Activated CD4-positive, alpha-beta memory T cell treated with anti-CD3 and anti-CD28 coated beads for 36 hours (primary cell): ENCODE measurements around the gene SCLT1. TPM values are rescaled to one million over a fixed set of nuclear protein-coding genes. Genes with fewer than 3 reads are reported as not detected.

ENCODE experiments used
- CTCF ChIA-PET: fragments of 350-600 bp; sonication (Branson Sonifier 250); formaldehyde crosslinking; loops from one replicate; lab custom pipeline; 2021; ENCODE audit warnings: antibody characterized with exemption, inconsistent platforms; lab: Charles Lee
- POLR2A ChIA-PET: fragments of 350-600 bp; sonication (Branson Sonifier 250); formaldehyde crosslinking; loops from one replicate; lab custom pipeline; 2021; ENCODE audit warnings: antibody characterized with exemption; lab: Charles Lee
- DNase-seq: peaks from one replicate; pipeline ENCODE4 v3.0.0-alpha.2; 2020
- H3K27ac Mint-ChIP-seq: one replicate; pipeline ENCODE4 v1.8.0; 2021; ENCODE audit warnings: mixed read lengths
- H3K27me3 Mint-ChIP-seq: one replicate; pipeline ENCODE4 v1.8.0; 2021; ENCODE audit warnings: mixed read lengths
- H3K36me3 Mint-ChIP-seq: one replicate; pipeline ENCODE4 v1.8.0; 2021; ENCODE audit warnings: mixed read lengths
- H3K4me1 Mint-ChIP-seq: one replicate; pipeline ENCODE4 v1.8.0; 2021; ENCODE audit warnings: low read depth, mixed read lengths
- H3K4me3 Mint-ChIP-seq: one replicate; pipeline ENCODE4 v1.8.0; 2021; ENCODE audit warnings: mild to moderate bottlenecking, mixed read lengths
- H3K9me3 Mint-ChIP-seq: one replicate; pipeline ENCODE4 v1.8.0; 2021; ENCODE audit warnings: mixed read lengths
- intact Hi-C: fragments of 100-400 bp; cut with micrococcal nuclease; formaldehyde crosslinking; loops from one replicate; pipeline ENCODE4 v1.15.1; 2023
- total RNA-seq, 2 experiments: library from RNA; stranded (reverse); gene quantifications; one replicate each; pipeline ENCODE4 v1.2.3, GENCODE V29; 2021

The SCLT1 gene
- total RNA-seq, 2 experiments from 2014 or later: 20.8 to 20.9 TPM

DNA sequence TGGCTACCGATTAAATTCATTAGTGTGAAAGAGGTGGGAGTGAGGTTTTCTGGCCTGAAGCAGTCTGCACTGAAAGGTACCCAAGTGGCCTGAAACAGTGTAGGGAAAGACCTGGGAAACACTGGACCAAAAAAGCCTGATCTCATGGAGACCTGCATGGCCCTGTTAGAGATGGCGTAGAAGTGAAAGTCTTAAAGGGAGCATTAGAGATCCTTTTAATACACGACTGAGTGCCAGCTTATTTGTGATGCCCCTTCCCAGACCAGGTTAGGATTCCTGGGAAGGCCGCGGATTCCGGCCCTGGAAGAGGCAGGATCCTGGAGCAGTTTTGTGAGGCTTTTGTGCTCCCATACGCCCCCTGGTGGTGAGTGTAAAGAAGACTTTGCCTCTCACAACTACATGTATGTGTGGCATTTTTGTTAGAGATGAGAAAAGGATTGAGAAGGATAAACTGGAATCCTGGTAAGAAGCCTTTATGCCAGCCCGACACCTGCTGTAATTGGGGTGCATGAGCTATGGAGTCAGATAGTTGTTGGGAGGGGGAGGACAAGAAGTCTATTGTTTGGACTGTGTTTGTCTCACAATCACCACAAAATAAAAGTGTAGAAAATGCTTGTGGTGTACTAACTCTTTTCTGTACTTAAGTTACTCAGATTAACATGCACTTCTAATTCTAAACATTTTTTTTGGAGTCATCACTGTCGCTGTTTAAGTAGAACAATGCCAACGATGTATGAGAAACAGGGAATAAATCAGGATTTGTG lies 229.8 kb downstream of the SCLT1 start:
- POLR2A ChIA-PET: interaction anchor here (1.6 to 2.4 kb wide), 2 partner anchors 51 to 54 kb away, joined by 5 to 10 read pairs; partner anchors contain the start of gene JADE1
- intact Hi-C loops: loop anchor here (1.0 to 5.0 kb wide), 8 partner anchors 36 to 672 kb away; partner anchors contain the start of genes PGRMC2 and SCLT1
- H3K27me3 Mint-ChIP-seq: no peaks in the 10 kb centered on the region
- H3K9me3 Mint-ChIP-seq: no peaks in the 10 kb centered on the region
- DNase-seq: peak; percentile 69
- peaks cover 52% of the 10 kb centered on the region for H3K36me3 Mint-ChIP-seq
- peak overlapping the region; percentile 83 for H3K27ac Mint-ChIP-seq
- CTCF ChIA-PET: interaction anchor here (0.5 to 2.5 kb wide), 15 partner anchors 9 to 672 kb away, joined by 3 to 11 read pairs (median 4); no protein-coding TSS in a partner anchor
- H3K4me3 Mint-ChIP-seq: no peak overlapping the region
- peaks cover 46% of the 10 kb centered on the region for H3K4me1 Mint-ChIP-seq

DNA sequence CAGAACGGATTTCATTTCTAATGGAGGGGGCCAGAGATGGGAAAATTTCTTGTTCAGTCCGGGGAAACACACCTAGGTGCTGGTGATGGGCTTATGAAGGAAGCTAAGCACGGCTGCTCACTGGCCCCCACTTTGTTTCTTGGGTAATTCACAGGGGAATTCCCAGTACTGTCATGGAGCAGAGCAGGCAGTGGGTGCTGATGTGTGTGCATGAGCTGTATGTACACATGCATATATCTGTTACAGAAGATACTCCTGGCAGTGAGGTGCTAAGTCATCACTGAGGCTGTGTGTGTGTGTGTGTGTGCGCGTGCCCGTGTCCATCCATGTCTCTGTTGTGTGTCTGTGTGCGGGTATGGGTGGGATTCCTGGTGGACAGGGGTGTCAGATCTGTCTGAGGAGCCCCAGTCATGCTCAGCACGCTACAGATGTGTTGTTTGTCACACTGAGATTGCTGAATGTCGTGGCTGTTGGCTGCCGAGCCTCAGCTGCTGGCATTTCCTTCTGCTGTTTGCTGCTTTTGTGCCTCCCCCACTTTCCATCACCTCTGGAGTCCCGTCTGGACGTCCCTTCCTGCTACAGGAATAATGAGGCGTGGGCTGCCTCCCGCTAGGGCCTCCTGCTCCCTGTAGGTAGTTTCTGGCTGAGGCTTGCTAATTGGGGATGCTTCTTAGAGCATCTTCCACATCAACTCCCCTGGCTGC lies 230.6 kb downstream of the SCLT1 start:
- DNase-seq: peak; percentile 72
- H3K27ac Mint-ChIP-seq: peak overlapping the region; percentile 83
- H3K36me3 Mint-ChIP-seq: peaks cover 53% of the 10 kb centered on the region
- ChIA-PET POLR2A (interaction anchor here (1.6 to 2.4 kb wide), 2 partner anchors 51 to 53 kb away, joined by 5 to 10 read pairs; partner anchors contain the start of gene JADE1), CTCF (interaction anchor here (0.5 to 2.5 kb wide), 17 partner anchors 8 to 671 kb away, joined by 3 to 11 read pairs (median 4); partner anchors contain the start of gene JADE1)
- intact Hi-C loops: loop anchor here (1.0 to 5.0 kb wide), 9 partner anchors 8 to 671 kb away; partner anchors contain the start of genes PGRMC2 and SCLT1
- H3K4me1 Mint-ChIP-seq: peaks cover 46% of the 10 kb centered on the region
- no peaks in the 10 kb centered on the region for H3K9me3 Mint-ChIP-seq
- no peaks in the 10 kb centered on the region for H3K27me3 Mint-ChIP-seq
- H3K4me3 Mint-ChIP-seq: peak overlapping the region; percentile 4

DNA sequence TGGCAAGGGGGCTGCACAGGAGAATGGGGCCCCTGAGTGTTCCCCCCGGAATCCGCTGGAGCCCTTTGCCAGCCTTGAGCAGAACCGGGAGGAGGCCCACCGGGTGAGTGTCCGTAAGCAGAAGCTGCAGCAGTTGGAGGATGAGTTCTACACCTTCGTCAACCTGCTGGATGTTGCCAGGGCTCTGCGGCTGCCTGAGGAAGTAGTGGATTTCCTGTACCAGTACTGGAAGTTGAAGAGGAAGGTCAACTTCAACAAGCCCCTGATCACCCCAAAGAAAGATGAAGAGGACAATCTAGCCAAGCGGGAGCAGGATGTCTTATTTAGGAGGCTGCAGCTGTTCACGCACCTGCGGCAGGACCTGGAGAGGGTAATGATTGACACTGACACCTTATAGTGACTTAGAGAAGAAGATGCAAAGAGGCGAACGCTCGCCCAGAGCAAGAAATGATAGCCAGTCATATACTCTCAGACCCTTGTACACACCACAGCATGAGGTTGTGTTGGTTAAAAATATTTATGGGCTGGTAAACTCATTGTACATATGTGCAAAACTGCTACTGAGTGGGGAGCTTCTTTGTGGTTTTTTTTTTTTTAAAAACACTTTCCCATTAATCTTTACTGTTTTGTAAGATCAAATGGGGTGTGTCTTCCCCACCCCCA lies 231.4 kb downstream of the SCLT1 start:
- ChIA-PET CTCF (interaction anchor here (0.7 to 2.5 kb wide), 13 partner anchors 7 to 670 kb away, joined by 3 to 11 read pairs (median 5); partner anchors contain the start of gene JADE1), POLR2A (interaction anchor here (1.6 to 2.4 kb wide), 2 partner anchors 50 to 52 kb away, joined by 5 to 10 read pairs; partner anchors contain the start of gene JADE1)
- Mint-ChIP-seq H3K36me3 (peaks cover 54% of the 10 kb centered on the region), H3K27ac (peak overlapping the region; percentile 83), H3K4me1 (peaks cover 46% of the 10 kb centered on the region), H3K9me3 (no peaks in the 10 kb centered on the region), H3K27me3 (no peaks in the 10 kb centered on the region), H3K4me3 (no peak overlapping the region)
- intact Hi-C loops: loop anchor here (1.0 to 5.0 kb wide), 4 partner anchors 8 to 575 kb away; partner anchors contain the start of genes PGRMC2 and SCLT1
- DNase-seq: peak; percentile 23

DNA sequence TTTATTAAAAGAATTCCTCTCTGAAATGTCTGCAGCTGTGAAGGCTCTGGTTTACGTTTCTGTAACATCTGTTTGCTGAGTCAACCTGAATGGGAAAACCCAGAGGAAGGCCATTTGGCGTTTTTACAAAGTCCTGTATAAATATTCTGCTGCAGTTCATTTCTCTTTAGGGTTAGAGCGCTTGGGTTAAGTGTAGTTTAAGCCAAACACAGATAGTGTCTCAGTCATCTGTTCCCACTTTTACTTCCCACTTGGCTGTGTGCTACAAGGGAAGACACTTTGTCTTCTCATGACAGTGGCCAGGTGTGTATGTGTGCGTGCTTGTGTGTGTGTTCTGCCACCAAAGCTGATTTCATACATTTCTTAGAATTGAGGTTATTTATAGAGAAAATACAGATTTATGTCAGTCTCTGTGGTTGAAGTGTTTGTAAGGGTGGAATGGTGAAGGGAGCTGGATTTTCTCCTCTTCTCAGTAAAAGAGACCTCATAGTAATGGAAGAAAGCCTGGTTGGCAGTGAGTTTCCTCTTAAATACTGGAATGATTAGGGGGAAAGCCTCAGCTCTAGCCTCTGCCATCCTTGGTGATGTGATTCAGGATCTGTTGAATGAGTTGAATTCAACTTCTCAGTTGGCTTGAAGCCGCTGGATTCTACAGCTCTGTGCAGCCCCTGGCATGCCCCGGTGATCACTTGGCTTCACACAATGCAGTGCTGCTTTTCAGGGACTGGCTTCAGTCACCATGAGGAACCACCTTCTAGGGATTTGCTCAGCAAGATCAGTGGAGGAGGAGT lies 233.3 kb downstream of the SCLT1 start:
- Mint-ChIP-seq H3K27ac (peak overlapping the region; percentile 67), H3K4me3 (no peak overlapping the region), H3K9me3 (no peaks in the 10 kb centered on the region), H3K4me1 (peaks cover 46% of the 10 kb centered on the region), H3K27me3 (no peaks in the 10 kb centered on the region), H3K36me3 (peaks cover 58% of the 10 kb centered on the region)
- ChIA-PET POLR2A (no interaction called here), CTCF (no interaction called here)
- DNase-seq: no peak
- intact Hi-C loops: loop anchor here (5.0 kb wide), 2 partner anchors 33 to 573 kb away; partner anchors contain the start of gene PGRMC2

DNA sequence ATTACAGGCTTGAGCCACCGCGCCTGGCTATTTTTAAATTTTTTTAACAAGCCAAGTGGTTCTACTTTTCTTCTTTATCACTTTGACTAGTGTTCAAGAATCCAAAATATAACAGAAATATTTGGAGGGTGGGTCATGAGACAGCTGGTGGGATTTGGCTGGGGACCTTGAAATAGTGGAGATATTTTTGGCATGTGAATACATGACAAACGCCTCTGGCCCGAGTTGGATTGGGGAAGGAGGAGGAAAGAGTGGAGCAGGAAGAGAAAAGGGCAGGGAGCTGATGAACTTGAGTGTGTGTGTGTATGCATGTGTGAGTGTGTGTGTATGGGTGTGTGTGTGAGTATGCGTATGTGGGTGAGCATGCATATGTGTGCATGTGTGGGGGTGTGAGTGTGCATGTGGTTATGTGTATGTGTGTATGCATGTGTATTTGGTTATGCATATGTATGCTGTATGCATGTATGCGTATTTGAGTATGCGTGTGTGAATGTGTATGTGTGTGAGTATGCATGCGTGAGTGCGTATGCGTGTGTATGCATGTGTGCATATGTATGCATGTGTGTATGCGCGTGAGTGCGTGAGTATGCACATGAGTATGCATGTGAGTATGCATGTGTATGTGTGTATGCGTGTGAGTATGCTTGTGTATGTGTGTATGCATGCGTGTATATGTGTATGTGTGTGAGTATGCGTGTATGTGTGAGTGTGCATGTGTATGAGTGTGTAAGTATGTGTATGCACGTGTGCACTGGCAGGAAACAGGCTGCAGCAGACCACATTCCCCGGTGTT lies 234.3 kb downstream of the SCLT1 start:
- H3K27ac Mint-ChIP-seq: peak overlapping the region; percentile 16
- H3K4me3 Mint-ChIP-seq: no peak overlapping the region
- intact Hi-C loops: no loop called here
- H3K36me3 Mint-ChIP-seq: peaks cover 61% of the 10 kb centered on the region
- no peaks in the 10 kb centered on the region for H3K27me3 Mint-ChIP-seq
- POLR2A ChIA-PET: no interaction called here
- H3K9me3 Mint-ChIP-seq: no peaks in the 10 kb centered on the region
- H3K4me1 Mint-ChIP-seq: peaks cover 56% of the 10 kb centered on the region
- CTCF ChIA-PET: no interaction called here
- DNase-seq: no peak

DNA sequence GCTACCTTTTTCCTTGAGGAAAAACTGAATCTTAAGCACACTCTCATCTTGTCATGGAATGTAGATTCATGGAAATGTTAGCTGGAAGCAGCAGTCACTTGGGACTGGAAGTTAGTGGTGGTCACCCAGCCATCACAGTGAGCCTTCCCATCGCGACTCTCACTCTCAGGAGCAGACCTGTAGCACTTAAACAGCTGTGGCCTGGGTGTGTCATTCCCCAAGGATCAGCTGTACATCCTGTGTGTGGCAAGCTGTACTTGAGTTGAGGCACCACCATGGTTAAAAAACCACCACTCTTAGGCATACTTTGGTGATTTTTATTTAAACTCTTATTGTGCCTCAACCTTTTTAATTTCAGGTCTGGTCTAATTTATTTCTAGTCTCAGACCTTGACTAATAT lies 237.1 kb downstream of the SCLT1 start:
- Mint-ChIP-seq H3K27me3 (no peaks in the 10 kb centered on the region), H3K36me3 (peaks cover 64% of the 10 kb centered on the region), H3K9me3 (no peaks in the 10 kb centered on the region), H3K4me3 (no peak overlapping the region), H3K4me1 (peaks cover 49% of the 10 kb centered on the region), H3K27ac (no peak overlapping the region)
- CTCF ChIA-PET: interaction anchor here (1.2 kb wide), 1 partner anchor 47 kb away, joined by 3 read pairs; the partner anchor contains the start of gene JADE1
- POLR2A ChIA-PET: interaction anchor here (0.8 kb wide), 1 partner anchor 44 kb away, joined by 3 read pairs; no protein-coding TSS in a partner anchor
- DNase-seq: no peak
- intact Hi-C loops: no loop called here

DNA sequence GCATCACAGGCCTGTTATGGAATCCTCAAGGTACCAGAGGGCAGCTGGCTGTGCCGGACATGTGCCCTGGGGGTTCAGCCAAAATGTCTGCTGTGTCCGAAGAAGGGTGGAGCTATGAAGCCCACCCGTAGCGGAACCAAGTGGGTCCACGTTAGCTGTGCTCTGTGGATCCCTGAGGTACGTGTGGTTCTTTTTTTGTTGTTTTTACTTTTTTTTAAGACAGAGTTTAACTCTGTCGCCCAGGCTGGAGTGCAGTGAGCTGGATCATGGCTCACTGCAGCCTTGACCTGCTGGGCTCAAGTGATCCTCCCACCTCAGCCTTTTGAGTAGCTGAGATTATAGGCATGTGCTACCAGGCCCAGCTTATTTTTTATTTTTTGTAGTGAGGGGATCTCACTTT lies 237.7 kb downstream of the SCLT1 start:
- no peak overlapping the region for H3K27ac Mint-ChIP-seq
- peaks cover 43% of the 10 kb centered on the region for H3K4me1 Mint-ChIP-seq
- POLR2A ChIA-PET: interaction anchor here (0.8 to 2.0 kb wide), 2 partner anchors 14 to 43 kb away, joined by 3 to 7 read pairs; no protein-coding TSS in a partner anchor
- H3K27me3 Mint-ChIP-seq: no peaks in the 10 kb centered on the region
- CTCF ChIA-PET: interaction anchor here (0.6 to 1.5 kb wide), 3 partner anchors 36 to 50 kb away, joined by 3 to 5 read pairs (median 3); partner anchors contain the start of gene JADE1
- H3K36me3 Mint-ChIP-seq: peaks cover 62% of the 10 kb centered on the region
- no peaks in the 10 kb centered on the region for H3K9me3 Mint-ChIP-seq
- intact Hi-C loops: no loop called here
- H3K4me3 Mint-ChIP-seq: no peak overlapping the region
- no peak for DNase-seq

DNA sequence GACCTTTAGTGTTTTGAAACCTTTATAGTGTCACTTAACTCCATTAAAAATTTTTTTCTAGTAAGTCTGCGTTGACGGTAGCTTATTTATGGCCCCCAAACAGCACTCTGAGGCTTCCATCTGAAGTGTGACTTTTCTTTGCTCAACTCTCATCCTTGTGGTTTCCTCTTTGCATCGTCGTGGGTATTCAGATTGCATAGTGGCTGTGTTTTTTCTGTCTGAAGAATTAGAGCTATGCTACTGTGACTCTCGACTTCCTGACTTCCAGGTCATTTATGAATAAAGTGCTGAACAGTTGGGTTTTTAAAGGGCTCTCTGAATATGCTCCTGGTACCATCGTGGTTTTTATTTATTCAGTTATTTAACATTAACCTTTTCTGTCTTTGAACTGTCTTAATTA lies 238.9 kb downstream of the SCLT1 start:
- intact Hi-C loops: loop anchor here (1.0 kb wide), 2 partner anchors 8 to 43 kb away; no protein-coding TSS in a partner anchor
- peak overlapping the region; percentile 83 for H3K27ac Mint-ChIP-seq
- no peak for DNase-seq
- no peaks in the 10 kb centered on the region for H3K27me3 Mint-ChIP-seq
- peaks cover 32% of the 10 kb centered on the region for H3K4me1 Mint-ChIP-seq
- CTCF ChIA-PET: interaction anchor here (0.7 to 1.5 kb wide), 3 partner anchors 9 to 281 kb away, joined by 3 to 11 read pairs (median 3); no protein-coding TSS in a partner anchor
- POLR2A ChIA-PET: interaction anchor here (1.0 to 2.0 kb wide), 3 partner anchors 15 to 42 kb away, joined by 3 to 8 read pairs (median 7); no protein-coding TSS in a partner anchor
- no peak overlapping the region for H3K4me3 Mint-ChIP-seq
- peaks cover 65% of the 10 kb centered on the region for H3K36me3 Mint-ChIP-seq
- no peaks in the 10 kb centered on the region for H3K9me3 Mint-ChIP-seq

DNA sequence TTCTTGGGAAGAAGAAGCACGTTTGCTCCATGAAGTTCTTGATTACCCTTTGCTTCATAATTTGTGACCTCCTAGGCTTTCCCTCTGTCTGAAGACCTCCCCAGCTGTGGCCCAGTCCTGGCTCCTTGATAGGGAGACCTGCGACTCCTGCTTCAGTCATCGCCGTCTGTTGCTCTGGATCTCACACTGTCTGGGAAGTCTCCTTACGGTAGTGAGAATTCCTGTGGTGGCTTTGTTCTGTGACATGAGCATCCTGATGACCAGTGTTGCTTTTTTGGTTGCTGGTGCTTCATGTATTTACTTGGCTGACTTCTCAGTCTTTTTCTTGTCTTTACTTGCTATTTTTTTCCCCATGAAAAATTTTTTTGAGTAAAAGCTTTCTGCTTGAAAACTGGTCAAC lies 239.6 kb downstream of the SCLT1 start:
- ChIA-PET POLR2A (interaction anchor here (1.3 kb wide), 1 partner anchor 42 kb away, joined by 8 read pairs; no protein-coding TSS in a partner anchor), CTCF (interaction anchor here (0.7 to 1.5 kb wide), 2 partner anchors 10 to 280 kb away, joined by 3 to 11 read pairs; no protein-coding TSS in a partner anchor)
- H3K36me3 Mint-ChIP-seq: peaks cover 65% of the 10 kb centered on the region
- intact Hi-C loops: loop anchor here (1.0 kb wide), 2 partner anchors 9 to 42 kb away; no protein-coding TSS in a partner anchor
- no peak overlapping the region for H3K4me3 Mint-ChIP-seq
- DNase-seq: no peak
- H3K27ac Mint-ChIP-seq: peak overlapping the region; percentile 83
- peaks cover 26% of the 10 kb centered on the region for H3K4me1 Mint-ChIP-seq
- no peaks in the 10 kb centered on the region for H3K27me3 Mint-ChIP-seq
- no peaks in the 10 kb centered on the region for H3K9me3 Mint-ChIP-seq

DNA sequence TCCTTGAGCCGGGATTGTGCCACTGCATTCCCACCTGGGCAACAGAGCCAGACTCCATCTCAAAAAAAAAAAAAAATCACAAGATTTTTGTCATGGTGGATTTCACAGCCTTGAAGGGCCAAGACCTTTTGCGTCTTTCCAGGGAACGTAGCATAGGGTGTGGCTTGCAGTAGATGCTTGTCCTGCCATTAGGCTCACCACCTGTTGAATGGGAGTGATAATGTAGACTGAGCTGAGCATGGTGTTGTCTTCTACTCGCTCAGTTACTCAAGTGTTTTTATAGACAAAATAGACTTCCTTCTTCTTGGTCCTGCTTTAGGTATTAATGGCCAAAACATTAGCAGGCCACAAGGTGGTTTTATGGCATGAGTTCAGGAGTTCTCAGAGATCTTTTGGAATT lies 243.1 kb downstream of the SCLT1 start:
- intact Hi-C loops: no loop called here
- Mint-ChIP-seq H3K36me3 (peaks cover 66% of the 10 kb centered on the region), H3K9me3 (no peaks in the 10 kb centered on the region), H3K4me3 (no peak overlapping the region), H3K27me3 (no peaks in the 10 kb centered on the region), H3K27ac (no peak overlapping the region), H3K4me1 (peaks cover 31% of the 10 kb centered on the region)
- DNase-seq: no peak
- POLR2A ChIA-PET: no interaction called here
- CTCF ChIA-PET: no interaction called here
